Fibroblast of lung (primary cell): Measurements from ENCODE around the gene ROGDI. TPM values are rescaled to one million over a fixed set of nuclear protein-coding genes. Genes with fewer than 3 reads are reported as not detected.

Experiments used
- DNase-seq, 2 donors: peaks; one replicate each; pipeline versions ENCODE4 v3.0.0 to v3.0.0-alpha.2; 2010; ENCODE audit warnings: low read depth in 2 of 2
- H2AFZ ChIP-seq: 2 replicates; pipeline ENCODE4 v1.5.1; 2012; ENCODE audit warnings: low read length, control low read depth, inconsistent platforms
- H3K27ac ChIP-seq: 2 replicates; pipeline ENCODE4 v1.5.1; 2011; ENCODE audit warnings: low read length, control low read depth; ENCODE audit not compliant: insufficient read depth
- H3K27me3 ChIP-seq: 2 replicates; pipeline ENCODE4 v1.5.1; 2011; ENCODE audit warnings: mild to moderate bottlenecking, low read length; ENCODE audit not compliant: control insufficient read depth, insufficient read depth
- H3K36me3 ChIP-seq: 2 replicates; pipeline ENCODE4 v1.5.1; 2011; ENCODE audit warnings: low read length; ENCODE audit not compliant: control insufficient read depth, insufficient read depth
- H3K4me1 ChIP-seq: 2 replicates; pipeline ENCODE4 v1.5.1; 2011; ENCODE audit warnings: low read length; ENCODE audit not compliant: control insufficient read depth, insufficient read depth; ENCODE audit errors: extremely low read depth
- H3K4me2 ChIP-seq: 2 replicates; pipeline ENCODE4 v1.5.1; 2011; ENCODE audit warnings: low read length, control low read depth; ENCODE audit not compliant: insufficient read depth; ENCODE audit errors: extremely low read depth
- H3K4me3 ChIP-seq, 4 experiments: fragments of 200-600 bp in 1 of 4; sonication (generic) in 1 of 4; replicated peaks in 1 of 4; 2 replicates each; pipeline ENCODE4 v1.5.1; 2011 to 2016; ENCODE audit warnings: low read length in 4 of 4, low read depth in 3 of 4, mild to moderate bottlenecking in 3 of 4, control low read depth in 2 of 4, inconsistent platforms in 1 of 4, mixed read lengths in 1 of 4; ENCODE audit not compliant: insufficient read depth in 1 of 4; ENCODE audit errors: control extremely low read depth in 1 of 4
- H3K79me2 ChIP-seq: 2 replicates; pipeline ENCODE4 v1.5.1; 2012; ENCODE audit warnings: mild to moderate bottlenecking, low read length, inconsistent platforms; ENCODE audit not compliant: control insufficient read depth, insufficient read depth
- H3K9ac ChIP-seq: 2 replicates; pipeline ENCODE4 v1.5.1; 2011; ENCODE audit warnings: mild to moderate bottlenecking, low read length, control low read depth; ENCODE audit not compliant: insufficient read depth
- H3K9me3 ChIP-seq: 2 replicates; pipeline ENCODE4 v1.5.1; 2012; ENCODE audit warnings: low read depth, low read length; ENCODE audit not compliant: control insufficient read depth, insufficient read depth
- H4K20me1 ChIP-seq: 2 replicates; pipeline ENCODE4 v1.5.1; 2011; ENCODE audit warnings: low read length; ENCODE audit not compliant: control insufficient read depth, insufficient read depth; ENCODE audit errors: extremely low read depth
- CTCF ChIP-seq, 2 donors: IDR thresholded peaks in 1 of 2; conservative IDR thresholded peaks in 1 of 2; 1 replicate in 1 of 2; 2 replicates in 1 of 2; pipeline ENCODE4 v1.5.1; 2011 to 2012; ENCODE audit warnings: low read length in 2 of 2, control low read depth in 1 of 2, inconsistent platforms in 1 of 2, low read depth in 1 of 2, mild to moderate bottlenecking in 1 of 2
- EZH2 ChIP-seq: IDR thresholded peaks from 2 replicates; pipeline ENCODE4 v1.5.1; 2012; ENCODE audit warnings: low read length, control low read depth, mild to moderate bottlenecking; ENCODE audit errors: missing control alignments
- polyA plus RNA-seq, 2 donors: library from polyadenylated mRNA; depleted of rRNA in 1 of 2; stranded (reverse) in 1 of 2; unstranded in 1 of 2; fragments of >200 nt; gene quantifications; 2 replicates each; pipeline ENCODE4 v1.2.1, GENCODE V29; 2011 to 2012; ENCODE audit warnings: missing spikeins in 1 of 2
- total RNA-seq: library from RNA; depleted of rRNA; stranded (reverse); fragments of >200 nt; gene quantifications from 2 replicates; pipeline ENCODE4 v1.2.1, GENCODE V29; 2014

ROGDI gene
- total and polyA plus RNA-seq, 2 donors (not counting 1 experiment from before 2014, with no cell fraction given), result 9.2 to 13.0 TPM

DNA sequence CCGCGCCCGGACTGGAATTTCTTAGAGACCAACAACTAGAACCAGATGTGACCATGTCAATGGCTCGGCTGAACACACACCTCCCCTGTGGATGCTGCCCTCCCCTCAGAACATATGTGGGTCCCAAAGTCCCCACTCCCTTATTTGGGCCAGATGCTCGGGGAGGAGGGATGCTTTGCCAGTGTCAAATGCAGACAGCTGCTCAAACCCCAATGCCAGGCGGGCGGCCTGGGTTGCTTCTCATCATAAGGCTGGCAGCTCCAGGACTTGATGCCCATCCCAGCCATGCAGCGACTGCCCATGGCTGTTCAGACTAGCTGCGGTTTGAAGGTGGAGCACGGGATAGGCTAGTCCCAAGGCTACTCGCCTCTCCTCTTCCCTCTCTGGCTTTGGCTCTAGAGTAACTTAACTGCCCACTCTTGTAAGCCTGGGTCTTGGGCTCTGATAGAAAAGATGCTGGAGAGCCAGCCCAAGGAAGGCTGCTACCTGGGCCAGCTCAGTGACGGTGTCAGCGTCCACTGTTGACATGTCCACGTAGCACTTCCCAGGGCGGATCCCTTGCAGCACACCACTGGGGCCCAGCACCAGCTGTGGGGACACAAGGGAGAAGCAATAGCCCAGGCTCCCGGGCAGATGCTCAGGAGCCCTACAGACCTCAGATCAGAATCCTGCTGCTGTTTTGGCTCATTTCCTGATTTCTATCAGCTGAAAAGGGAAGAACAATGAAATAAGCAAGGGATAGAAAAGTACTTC is 11.0 kb upstream of the ROGDI start:
- Histone ChIP-seq H3K27ac (no peak overlapping the region), H4K20me1 (no peaks in the 10 kb centered on the region), H3K79me2 (no peaks in the 10 kb centered on the region), H3K4me1 (no peaks in the 10 kb centered on the region), H2AFZ (no peak overlapping the region), H3K27me3 (no peaks in the 10 kb centered on the region), H3K9me3 (no peaks in the 10 kb centered on the region), H3K9ac (no peak overlapping the region), H3K36me3 (peaks cover 22% of the 10 kb centered on the region), H3K4me3 (no peak overlapping the region), H3K4me2 (no peak overlapping the region)
- TF ChIP-seq EZH2 (no peak), CTCF (conservative IDR thresholded peaks at IDR 0.05 in 1 of 2, IDR thresholded peaks at IDR 0.05 in 1 of 2; ENCODE audit: low read depth in 1 of 2, low read length in 2 of 2) (no peak)
- no peak for DNase-seq

- Histone ChIP-seq H3K36me3 (peaks cover 20% of the 10 kb centered on the region), H3K27ac (no peak overlapping the region), H3K4me2 (no peak overlapping the region), H2AFZ (no peak overlapping the region), H3K9ac (no peak overlapping the region), H3K9me3 (no peaks in the 10 kb centered on the region), H3K4me3 (no peak overlapping the region), H3K79me2 (no peaks in the 10 kb centered on the region), H3K27me3 (no peaks in the 10 kb centered on the region), H4K20me1 (no peaks in the 10 kb centered on the region), H3K4me1 (no peaks in the 10 kb centered on the region)
- DNase-seq, result no peak
- TF ChIP-seq EZH2 (no peak), CTCF (conservative IDR thresholded peaks at IDR 0.05 in 1 of 2, IDR thresholded peaks at IDR 0.05 in 1 of 2; ENCODE audit: low read depth in 1 of 2, low read length in 2 of 2) (no peak)
Measured at GRCh38 chr16:4811773-4812172, 9.3 kb upstream of the ROGDI start.

DNA sequence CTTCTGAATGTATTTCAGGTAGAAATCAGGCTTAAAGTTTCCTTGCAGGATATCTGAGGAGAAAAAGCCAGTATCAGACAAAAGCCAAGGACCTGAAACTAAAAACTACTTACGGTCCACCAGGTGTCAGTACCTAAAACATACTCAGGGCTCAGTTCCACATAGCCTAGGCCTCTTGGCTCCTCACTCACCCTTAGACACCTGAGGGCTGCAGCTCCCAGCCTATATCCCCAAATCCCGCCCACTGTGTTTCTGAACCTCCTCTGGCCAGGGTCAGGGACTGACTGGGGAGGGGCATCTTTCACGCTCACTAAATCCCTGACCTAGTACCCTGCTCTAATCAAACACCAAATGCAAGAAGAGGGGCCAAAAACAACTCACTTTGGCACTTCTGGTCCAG is 8.8 kb upstream of the ROGDI start:
- no peak for TF ChIP-seq CTCF (conservative IDR thresholded peaks at IDR 0.05 in 1 of 2, IDR thresholded peaks at IDR 0.05 in 1 of 2; ENCODE audit: low read depth in 1 of 2, low read length in 2 of 2)
- TF ChIP-seq EZH2, result no peak
- no peak for DNase-seq
- H3K36me3 ChIP-seq, result peaks cover 20% of the 10 kb centered on the region

More for the DNA sequence above, 8.8 kb upstream of the ROGDI start:
- H3K9me3 ChIP-seq, result no peaks in the 10 kb centered on the region
- no peak overlapping the region for H2AFZ ChIP-seq
- no peak overlapping the region for H3K27ac ChIP-seq
- no peaks in the 10 kb centered on the region for H3K27me3 ChIP-seq
- no peak overlapping the region for H3K4me2 ChIP-seq
- H3K4me3 ChIP-seq, result no peak overlapping the region
- H4K20me1 ChIP-seq, result no peaks in the 10 kb centered on the region
- no peak overlapping the region for H3K9ac ChIP-seq
- no peaks in the 10 kb centered on the region for H3K79me2 ChIP-seq
- no peaks in the 10 kb centered on the region for H3K4me1 ChIP-seq
